IMR-90 (cell line): ENCODE measurements around the gene TRABD. TPM values are rescaled to one million over a fixed set of nuclear protein-coding genes. Genes with fewer than 3 reads are reported as not detected.

Experiments
- ATAC-seq: fragments of 200-7000 bp; cut with Tn5 transposase; 2 replicates; pipeline ENCODE4 v1.9.1; 2020; ENCODE audit warnings: low read depth, mild to moderate bottlenecking, moderate library complexity
- BruUV-seq: library from RNA; stranded (reverse); fragments of 400-500 nt; replicated peaks from 2 replicates; lab custom pipeline; 2021; lab: Mats Ljungman, UMichigan
- CTCF ChIA-PET: fragments of 300-600 bp; formaldehyde crosslinking; extraction: SDS; loops from one replicate; lab custom pipeline; 2021; ENCODE audit warnings: antibody characterized with exemption; lab: Yijun Ruan, JAX
- POLR2A ChIA-PET: fragments of 300-600 bp; sonication (Branson Sonifier 250); formaldehyde crosslinking; loops from one replicate; lab custom pipeline; 2022; ENCODE audit warnings: antibody characterized with exemption; ENCODE audit not compliant: unreplicated experiment; lab: Charles Lee
- DNase-seq: peaks from one replicate; pipeline ENCODE4 v3.0.0; 2013
- H2AFZ ChIP-seq: replicated peaks from 2 replicates; pipeline ENCODE3; 2013; ENCODE audit warnings: low read length, mild to moderate bottlenecking; ENCODE audit not compliant: poor library complexity
- H2AK5ac ChIP-seq: 2 replicates; pipeline ENCODE4 v1.6.1; 2013; ENCODE audit warnings: low read depth, low read length, inconsistent platforms
- H2AK9ac ChIP-seq: replicated peaks from 2 replicates; pipeline ENCODE3; 2013; ENCODE audit warnings: mild to moderate bottlenecking, low read depth, low read length, moderate library complexity; ENCODE audit not compliant: poor library complexity
- H2BK120ac ChIP-seq: 2 replicates; pipeline ENCODE4 v1.6.1; 2013; ENCODE audit warnings: low read depth, low read length, inconsistent platforms
- H2BK15ac ChIP-seq: 3 replicates; pipeline ENCODE4 v1.6.1; 2013; ENCODE audit warnings: low read depth, low read length, inconsistent platforms
- H2BK20ac ChIP-seq: 2 replicates; pipeline ENCODE4 v1.6.1; 2013; ENCODE audit warnings: low read depth, mild to moderate bottlenecking, inconsistent platforms, low read length, moderate library complexity
- H2BK5ac ChIP-seq: 2 replicates; pipeline ENCODE4 v1.6.1; 2013; ENCODE audit warnings: mild to moderate bottlenecking, low read depth, low read length, inconsistent platforms; ENCODE audit not compliant: poor library complexity, severe bottlenecking
- H3K14ac ChIP-seq: replicated peaks from 2 replicates; pipeline ENCODE4 v1.6.1; 2013; ENCODE audit warnings: low read depth, low read length, inconsistent platforms
- H3K18ac ChIP-seq: 2 replicates; pipeline ENCODE4 v1.6.1; 2013; ENCODE audit warnings: low read depth, low read length, control low read depth
- H3K23ac ChIP-seq: 2 replicates; pipeline ENCODE4 v1.6.1; 2013; ENCODE audit warnings: low read depth, low read length, inconsistent platforms
- H3K27ac ChIP-seq: 2 replicates; pipeline ENCODE4 v1.5.1; 2013; ENCODE audit warnings: mild to moderate bottlenecking, control low read depth, low read length; ENCODE audit not compliant: insufficient read depth
- H3K27me3 ChIP-seq: 2 replicates; pipeline ENCODE4 v1.6.1; 2013; ENCODE audit warnings: low read length; ENCODE audit not compliant: control insufficient read depth, insufficient read depth
- H3K36me3 ChIP-seq: 2 replicates; pipeline ENCODE4 v1.6.1; 2013; ENCODE audit warnings: low read length, mixed read lengths; ENCODE audit not compliant: control insufficient read depth, insufficient read depth
- H3K4ac ChIP-seq: 2 replicates; pipeline ENCODE4 v1.6.1; 2013; ENCODE audit warnings: low read depth, low read length, inconsistent platforms
- H3K4me1 ChIP-seq: 2 replicates; pipeline ENCODE4 v1.6.1; 2013; ENCODE audit warnings: low read length, mixed read lengths; ENCODE audit not compliant: control insufficient read depth, insufficient read depth
- H3K4me2 ChIP-seq: 2 replicates; pipeline ENCODE4 v1.6.1; 2013; ENCODE audit warnings: low read depth, mild to moderate bottlenecking, control low read depth, low read length, moderate library complexity
- H3K4me3 ChIP-seq: 2 replicates; pipeline ENCODE4 v1.5.1; 2013; ENCODE audit warnings: low read depth, mild to moderate bottlenecking, control low read depth, low read length, moderate library complexity; ENCODE audit not compliant: insufficient read depth
- H3K56ac ChIP-seq: 2 replicates; pipeline ENCODE4 v1.6.1; 2013; ENCODE audit warnings: low read length, inconsistent platforms; ENCODE audit not compliant: insufficient read depth; ENCODE audit errors: extremely low read depth
- H3K79me1 ChIP-seq, 2 experiments: 2 replicates each; pipeline ENCODE4 v1.6.1; 2013; ENCODE audit warnings: low read length in 2 of 2, inconsistent platforms in 1 of 2, low read depth in 1 of 2
- H3K9ac ChIP-seq: 2 replicates; pipeline ENCODE4 v1.6.1; 2013; ENCODE audit warnings: low read depth, low read length, control low read depth
- H3K9me1 ChIP-seq: 2 replicates; pipeline ENCODE4 v1.6.1; 2013; ENCODE audit warnings: low read length, inconsistent platforms; ENCODE audit not compliant: insufficient read depth
- H3K9me3 ChIP-seq: 2 replicates; pipeline ENCODE4 v1.6.1; 2013; ENCODE audit warnings: low read length; ENCODE audit not compliant: control insufficient read depth, insufficient read depth
- H4K20me1 ChIP-seq: 2 replicates; pipeline ENCODE4 v1.6.1; 2013; ENCODE audit warnings: low read length, inconsistent platforms; ENCODE audit not compliant: insufficient read depth
- H4K5ac ChIP-seq: 2 replicates; pipeline ENCODE4 v1.6.1; 2013; ENCODE audit warnings: mild to moderate bottlenecking, low read depth, low read length, control low read depth
- H4K8ac ChIP-seq, 2 experiments: 2 replicates each; pipeline ENCODE4 v1.6.1; 2013; ENCODE audit warnings: low read depth in 2 of 2, low read length in 2 of 2, control low read depth in 1 of 2, inconsistent platforms in 1 of 2
- H4K91ac ChIP-seq: 2 replicates; pipeline ENCODE4 v1.6.1; 2013; ENCODE audit warnings: low read depth, low read length, inconsistent platforms; ENCODE audit not compliant: insufficient read depth
- BHLHE40 ChIP-seq: fragments of 150-350 bp; IDR thresholded peaks from 2 replicates; pipeline ENCODE4 v1.6.1; 2016; ENCODE audit warnings: mild to moderate bottlenecking, low read depth, low read length
- CEBPB ChIP-seq: IDR thresholded peaks from 2 replicates; pipeline ENCODE4 v1.6.1; 2012; ENCODE audit warnings: low read depth, low read length, improper control_type of control experiment
- CHD1 ChIP-seq: IDR thresholded peaks from 2 replicates; pipeline ENCODE4 v1.6.1; 2012; ENCODE audit warnings: low read depth, low read length, improper control_type of control experiment
- FOS ChIP-seq: fragments of 150-350 bp; IDR thresholded peaks from 2 replicates; pipeline ENCODE4 v1.6.1; 2016; ENCODE audit warnings: low read depth, low read length
- MAFK ChIP-seq: IDR thresholded peaks from 2 replicates; pipeline ENCODE4 v1.6.1; 2012; ENCODE audit warnings: low read depth, low read length, improper control_type of control experiment
- MAZ ChIP-seq: IDR thresholded peaks from 2 replicates; pipeline ENCODE4 v1.6.1; 2012; ENCODE audit warnings: low read depth, mild to moderate bottlenecking, low read length, improper control_type of control experiment, moderate library complexity, borderline replicate concordance
- MXI1 ChIP-seq: IDR thresholded peaks from 2 replicates; pipeline ENCODE4 v1.6.1; 2012; ENCODE audit warnings: low read depth, mild to moderate bottlenecking, low read length, moderate library complexity, borderline replicate concordance
- NFE2L2 ChIP-seq: fragments of 150-350 bp; IDR thresholded peaks from 2 replicates; pipeline ENCODE4 v1.6.1; 2016; ENCODE audit warnings: low read depth, mild to moderate bottlenecking, low read length
- POLR2A ChIP-seq: IDR thresholded peaks from 2 replicates; pipeline ENCODE4 v1.6.1; 2012; ENCODE audit warnings: mild to moderate bottlenecking, low read depth, low read length
- RAD21 ChIP-seq: IDR thresholded peaks from 2 replicates; pipeline ENCODE4 v1.6.1; 2012; ENCODE audit warnings: low read length, improper control_type of control experiment
- RCOR1 ChIP-seq: IDR thresholded peaks from 2 replicates; pipeline ENCODE4 v1.6.1; 2012; ENCODE audit warnings: mild to moderate bottlenecking, low read length, improper control_type of control experiment; ENCODE audit not compliant: insufficient replicate concordance
- RFX5 ChIP-seq: IDR thresholded peaks from 2 replicates; pipeline ENCODE4 v1.8.0; 2012; ENCODE audit warnings: low read depth, mild to moderate bottlenecking, low read length, moderate library complexity
- SMC3 ChIP-seq: fragments of 150-350 bp; IDR thresholded peaks from 2 replicates; pipeline ENCODE4 v1.6.1; 2016; ENCODE audit warnings: low read depth, mild to moderate bottlenecking, antibody characterized with exemption, low read length, moderate library complexity
- WGBS, 2 experiments: methylation state at CpG; one replicate each; pipeline versions ENCODE4 v1.1.5 to v1.1.7; 2013; ENCODE audit warnings: missing lambda C conversion rate in 2 of 2; ENCODE audit not compliant: insufficient read length in 1 of 2; ENCODE audit errors: extremely low coverage in 2 of 2; 5-methylcytosine and 5-hydroxymethylcytosine counted together
- dilution Hi-C: fragments of 300-500 bp; cut with HindIII; formaldehyde crosslinking; loops from one replicate; pipeline ENCODE4 v1.14.3; 2018; ENCODE audit warnings: low sequenced_read_pairs; ENCODE audit not compliant: unreplicated experiment
- in situ Hi-C: fragments of 300-500 bp; cut with MboI; formaldehyde crosslinking; loops from 3 replicates; pipeline ENCODE4 v1.14.3; 2019; ENCODE audit warnings: low sequenced_read_pairs, inconsistent platforms, mixed read lengths
- intact Hi-C: fragments of 100-400 bp; cut with micrococcal nuclease; formaldehyde crosslinking; loops from 2 replicates; pipeline ENCODE4 v1.10.0; 2022
- polyA plus RNA-seq, 3 experiments: library from polyadenylated mRNA; depleted of rRNA; stranded (reverse); fragments of >200 nt; gene quantifications; 2 replicates each; pipeline ENCODE4 v1.2.3, GENCODE V29; 2012; ENCODE audit warnings: low replicate concordance in 1 of 3
- total RNA-seq: library from RNA; depleted of rRNA; stranded (reverse); fragments of >200 nt; gene quantifications from 2 replicates; pipeline ENCODE4 v1.2.3, GENCODE V29; 2012
- TF ChIP-seq, protein P1 (sequence below): fragments of 150-350 bp; IDR thresholded peaks from 2 replicates; pipeline ENCODE4 v1.6.1; 2017; ENCODE audit warnings: mild to moderate bottlenecking, antibody characterized with exemption, low read length, low read depth
- TF ChIP-seq, protein P2 (sequence below): conservative IDR thresholded peaks from 2 replicates; pipeline ENCODE4 v1.5.1; 2012; ENCODE audit warnings: mild to moderate bottlenecking, low read depth, low read length, improper control_type of control experiment
- TF ChIP-seq, protein P3 (sequence below): fragments of 150-350 bp; IDR thresholded peaks from 2 replicates; pipeline ENCODE4 v1.6.1; 2016; ENCODE audit warnings: low read depth, mild to moderate bottlenecking, low read length, moderate library complexity, borderline replicate concordance

Gene TRABD
- total and polyA plus RNA-seq, 2 of the 4 experiments (the other 2 are of a cell fraction) = 13.4 to 42.7 TPM

DNA sequence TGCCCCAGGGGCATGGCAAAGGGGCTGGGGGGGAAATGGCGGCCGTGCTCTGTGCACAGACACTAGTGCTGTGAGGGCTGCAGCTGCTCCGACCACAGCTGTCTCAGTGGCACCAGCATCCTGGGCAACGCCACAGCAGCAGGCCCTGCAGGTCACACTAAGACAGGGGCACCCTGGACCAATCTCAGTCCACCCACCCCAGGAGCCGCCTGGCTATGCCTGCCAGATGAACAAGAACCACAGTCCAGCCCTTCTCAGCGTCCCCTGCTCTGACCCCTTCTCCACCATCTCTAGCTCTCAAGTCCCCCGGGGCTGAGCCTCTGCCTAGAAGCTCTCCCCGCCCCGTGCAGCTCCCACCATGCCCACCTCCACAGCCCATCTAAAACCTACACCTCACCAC, 42.7 kb downstream of the TRABD start:
- CTCF ChIA-PET = interaction anchor here (1.6 kb wide), 1 partner anchor 12 kb away, joined by 4 read pairs; no protein-coding TSS in a partner anchor
- Histone ChIP-seq H3K9ac (no peak overlapping the region), H2BK15ac (no peak overlapping the region), H4K8ac (no peak overlapping the region), H2BK120ac (no peak overlapping the region), H3K23ac (no peak overlapping the region), H2AK5ac (no peak overlapping the region), H3K27ac (no peak overlapping the region), H3K4me1 (no peaks in the 10 kb centered on the region), H3K36me3 (peaks cover 52% of the 10 kb centered on the region), H3K18ac (no peak overlapping the region), H3K27me3 (no peaks in the 10 kb centered on the region), H2BK5ac (no peak overlapping the region), H3K56ac (no peak overlapping the region), H4K20me1 (peaks cover under 1% of the 10 kb centered on the region; the same call in 1 of the 2 replicates), H2BK20ac (no peak overlapping the region), H3K14ac (no peak overlapping the region), H2AFZ (no peak overlapping the region), H4K5ac (no peak overlapping the region), H3K4ac (no peak overlapping the region), H3K4me2 (no peak overlapping the region), H3K4me3 (no peak overlapping the region), H2AK9ac (no peak overlapping the region), H3K9me1 (no peaks in the 10 kb centered on the region), H4K91ac (no peak overlapping the region), H3K79me1 (peaks cover 0 to 19% of the 10 kb centered on the region in 2 experiments; a peak in 2 of 4 replicates), H3K9me3 (no peaks in the 10 kb centered on the region)
- TF ChIP-seq CHD1 (no peak), MAZ (no peak), RCOR1 (no peak), BHLHE40 (no peak), POLR2A (no peak), RFX5 (no peak), MXI1 (no peak), FOS (no peak), CEBPB (no peak), RAD21 (no peak), MAFK (no peak), SMC3 (no peak), NFE2L2 (no peak)
- TF ChIP-seq, protein P1, sequence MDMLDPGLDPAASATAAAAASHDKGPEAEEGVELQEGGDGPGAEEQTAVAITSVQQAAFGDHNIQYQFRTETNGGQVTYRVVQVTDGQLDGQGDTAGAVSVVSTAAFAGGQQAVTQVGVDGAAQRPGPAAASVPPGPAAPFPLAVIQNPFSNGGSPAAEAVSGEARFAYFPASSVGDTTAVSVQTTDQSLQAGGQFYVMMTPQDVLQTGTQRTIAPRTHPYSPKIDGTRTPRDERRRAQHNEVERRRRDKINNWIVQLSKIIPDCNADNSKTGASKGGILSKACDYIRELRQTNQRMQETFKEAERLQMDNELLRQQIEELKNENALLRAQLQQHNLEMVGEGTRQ = no peak
- TF ChIP-seq, protein P2, sequence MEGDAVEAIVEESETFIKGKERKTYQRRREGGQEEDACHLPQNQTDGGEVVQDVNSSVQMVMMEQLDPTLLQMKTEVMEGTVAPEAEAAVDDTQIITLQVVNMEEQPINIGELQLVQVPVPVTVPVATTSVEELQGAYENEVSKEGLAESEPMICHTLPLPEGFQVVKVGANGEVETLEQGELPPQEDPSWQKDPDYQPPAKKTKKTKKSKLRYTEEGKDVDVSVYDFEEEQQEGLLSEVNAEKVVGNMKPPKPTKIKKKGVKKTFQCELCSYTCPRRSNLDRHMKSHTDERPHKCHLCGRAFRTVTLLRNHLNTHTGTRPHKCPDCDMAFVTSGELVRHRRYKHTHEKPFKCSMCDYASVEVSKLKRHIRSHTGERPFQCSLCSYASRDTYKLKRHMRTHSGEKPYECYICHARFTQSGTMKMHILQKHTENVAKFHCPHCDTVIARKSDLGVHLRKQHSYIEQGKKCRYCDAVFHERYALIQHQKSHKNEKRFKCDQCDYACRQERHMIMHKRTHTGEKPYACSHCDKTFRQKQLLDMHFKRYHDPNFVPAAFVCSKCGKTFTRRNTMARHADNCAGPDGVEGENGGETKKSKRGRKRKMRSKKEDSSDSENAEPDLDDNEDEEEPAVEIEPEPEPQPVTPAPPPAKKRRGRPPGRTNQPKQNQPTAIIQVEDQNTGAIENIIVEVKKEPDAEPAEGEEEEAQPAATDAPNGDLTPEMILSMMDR = no peak
- TF ChIP-seq, protein P3, sequence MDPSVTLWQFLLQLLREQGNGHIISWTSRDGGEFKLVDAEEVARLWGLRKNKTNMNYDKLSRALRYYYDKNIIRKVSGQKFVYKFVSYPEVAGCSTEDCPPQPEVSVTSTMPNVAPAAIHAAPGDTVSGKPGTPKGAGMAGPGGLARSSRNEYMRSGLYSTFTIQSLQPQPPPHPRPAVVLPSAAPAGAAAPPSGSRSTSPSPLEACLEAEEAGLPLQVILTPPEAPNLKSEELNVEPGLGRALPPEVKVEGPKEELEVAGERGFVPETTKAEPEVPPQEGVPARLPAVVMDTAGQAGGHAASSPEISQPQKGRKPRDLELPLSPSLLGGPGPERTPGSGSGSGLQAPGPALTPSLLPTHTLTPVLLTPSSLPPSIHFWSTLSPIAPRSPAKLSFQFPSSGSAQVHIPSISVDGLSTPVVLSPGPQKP = no peak
- DNase-seq = no peak
- ATAC-seq = no peak
- intact Hi-C loops (no loop called here), dilution Hi-C loops (no loop called here), in situ Hi-C loops (no loop called here)
- no TSS peak for BruUV-seq
- POLR2A ChIA-PET = no interaction called here
- WGBS, 2 experiments = 97% methylated on average over 6 of the region's 9 CpGs; no CpG with 5 or more reads in 1 of the 2 experiments
